ENCODE results near the gene ARID2. TPM values are rescaled to one million over a fixed set of nuclear protein-coding genes. Genes with fewer than 3 reads are reported as not detected.

The ARID2 gene
- total RNA-seq, 4 donors from 2014 or later = 10.5 to 25.0 (median 11.7) TPM

DNA sequence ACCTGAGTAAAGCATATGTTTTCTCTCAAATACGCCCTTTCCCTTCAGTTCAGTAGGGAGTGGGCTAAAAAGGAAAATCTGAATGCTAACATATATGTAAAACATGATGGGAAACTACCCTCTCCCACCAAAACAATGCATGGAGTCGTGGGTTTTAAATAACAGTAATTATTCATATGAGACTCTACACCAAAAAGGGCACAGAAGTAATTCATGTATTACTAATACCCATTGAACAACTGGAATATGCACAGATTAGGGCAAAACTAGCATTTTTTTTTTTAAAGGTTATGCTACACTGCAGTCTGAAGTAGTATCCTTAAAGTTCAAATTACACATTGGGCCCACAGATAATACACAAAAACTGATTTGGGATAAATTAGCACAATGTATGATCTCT lies 8.1 kb upstream of the ARID2 start:
- DNase-seq (no peak), ATAC-seq (no peak)
- intact Hi-C loops (cut with DNase I; ENCODE audit: low total_unique reads) (no loop called here), in situ Hi-C loops (cut with MboI; ENCODE audit: low sequenced_read_pairs in 4 of 4) (no loop called here)
- H3K36me3 ChIP-seq = no peaks in the 10 kb centered on the region
- TF ChIP-seq, protein P1, sequence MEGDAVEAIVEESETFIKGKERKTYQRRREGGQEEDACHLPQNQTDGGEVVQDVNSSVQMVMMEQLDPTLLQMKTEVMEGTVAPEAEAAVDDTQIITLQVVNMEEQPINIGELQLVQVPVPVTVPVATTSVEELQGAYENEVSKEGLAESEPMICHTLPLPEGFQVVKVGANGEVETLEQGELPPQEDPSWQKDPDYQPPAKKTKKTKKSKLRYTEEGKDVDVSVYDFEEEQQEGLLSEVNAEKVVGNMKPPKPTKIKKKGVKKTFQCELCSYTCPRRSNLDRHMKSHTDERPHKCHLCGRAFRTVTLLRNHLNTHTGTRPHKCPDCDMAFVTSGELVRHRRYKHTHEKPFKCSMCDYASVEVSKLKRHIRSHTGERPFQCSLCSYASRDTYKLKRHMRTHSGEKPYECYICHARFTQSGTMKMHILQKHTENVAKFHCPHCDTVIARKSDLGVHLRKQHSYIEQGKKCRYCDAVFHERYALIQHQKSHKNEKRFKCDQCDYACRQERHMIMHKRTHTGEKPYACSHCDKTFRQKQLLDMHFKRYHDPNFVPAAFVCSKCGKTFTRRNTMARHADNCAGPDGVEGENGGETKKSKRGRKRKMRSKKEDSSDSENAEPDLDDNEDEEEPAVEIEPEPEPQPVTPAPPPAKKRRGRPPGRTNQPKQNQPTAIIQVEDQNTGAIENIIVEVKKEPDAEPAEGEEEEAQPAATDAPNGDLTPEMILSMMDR (IDR thresholded peaks at IDR 0.05 in 4 of 5, conservative IDR thresholded peaks at IDR 0.05 in 1 of 5) = no peak
- TF ChIP-seq POLR2A (IDR thresholded peaks at IDR 0.05) = no peak
- no peaks in the 10 kb centered on the region for H3K27me3 ChIP-seq
- peaks cover 33 to 71% of the 10 kb centered on the region in 2 donors for H3K4me1 ChIP-seq
- H3K9me3 ChIP-seq = no peaks in the 10 kb centered on the region
- no peak overlapping the region for H3K27ac ChIP-seq
- no peak overlapping the region for H3K4me3 ChIP-seq

DNA sequence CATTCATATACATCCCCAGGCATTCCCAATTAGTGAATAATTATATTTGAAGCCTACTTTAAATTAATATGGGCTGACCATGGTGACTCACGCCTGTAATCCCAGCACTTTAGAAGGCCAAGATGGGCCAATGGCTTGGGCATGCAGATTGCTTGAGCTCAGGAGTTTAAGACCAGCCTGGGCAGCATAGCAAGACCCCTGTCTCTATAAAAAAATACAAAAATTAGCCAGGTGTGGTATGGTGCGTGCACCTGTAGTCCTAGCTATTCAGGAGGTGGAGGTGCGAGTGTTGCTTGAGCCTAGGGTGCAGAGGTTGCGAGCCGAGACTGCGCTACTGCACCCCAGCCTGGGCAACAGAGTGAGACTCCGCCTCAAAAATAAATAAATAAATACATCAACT lies 7.6 kb upstream of the ARID2 start:
- no peak overlapping the region for H3K4me3 ChIP-seq
- no peak for ATAC-seq
- intact Hi-C loops (cut with DNase I; ENCODE audit: low total_unique reads) = no loop called here
- no peaks in the 10 kb centered on the region for H3K27me3 ChIP-seq
- in situ Hi-C loops (cut with MboI; ENCODE audit: low sequenced_read_pairs in 4 of 4) = no loop called here
- no peaks in the 10 kb centered on the region for H3K36me3 ChIP-seq
- no peak for DNase-seq
- peaks cover 33 to 71% of the 10 kb centered on the region in 2 donors for H3K4me1 ChIP-seq
- H3K9me3 ChIP-seq = no peaks in the 10 kb centered on the region
- no peak overlapping the region for H3K27ac ChIP-seq
- TF ChIP-seq POLR2A (IDR thresholded peaks at IDR 0.05) = no peak
- TF ChIP-seq, protein P1 (IDR thresholded peaks at IDR 0.05 in 4 of 5, conservative IDR thresholded peaks at IDR 0.05 in 1 of 5) = no peak

DNA sequence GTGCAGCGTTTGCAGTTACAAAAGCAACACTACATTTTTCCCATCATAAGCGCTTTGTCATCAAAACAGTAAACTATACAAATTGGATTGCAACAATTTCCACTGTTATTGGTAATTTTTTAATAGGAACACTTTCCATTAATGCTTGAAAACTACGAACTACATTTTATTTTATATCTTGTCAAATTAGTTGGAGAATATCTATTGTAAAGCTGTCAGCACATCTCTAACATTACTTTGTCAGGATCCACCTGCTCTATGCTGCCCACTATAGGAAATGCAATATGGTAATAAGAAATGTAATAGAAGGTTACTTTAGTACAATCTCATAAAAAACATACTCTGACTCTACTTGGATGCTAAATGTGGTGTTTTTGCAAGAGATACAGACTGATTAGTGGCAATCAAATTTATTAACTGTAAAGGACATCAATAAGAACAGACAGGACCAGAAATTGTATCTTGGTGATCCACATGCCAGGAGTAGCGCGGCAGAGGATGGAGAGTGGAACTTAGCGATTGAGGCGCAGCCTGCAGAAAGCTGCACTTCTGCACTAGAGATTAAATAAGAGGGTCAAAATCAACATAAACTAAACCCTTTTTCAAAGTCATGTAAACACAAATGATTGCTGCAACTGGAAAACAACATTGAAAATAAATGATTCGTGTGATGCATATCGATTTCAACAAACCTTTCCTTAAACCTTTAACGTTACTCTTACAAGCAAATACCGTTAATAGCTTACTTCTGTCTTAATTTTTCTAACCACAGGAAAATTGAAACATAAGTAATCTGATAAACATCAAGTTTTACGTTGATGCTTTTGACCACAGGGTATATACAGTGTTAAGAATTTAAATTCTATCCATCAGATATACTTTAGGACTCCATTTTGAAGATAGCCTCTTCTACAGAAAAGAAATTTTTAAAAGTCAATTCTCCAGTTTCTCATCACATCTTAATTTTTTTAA lies 3.6 kb upstream of the ARID2 start:
- H3K27ac ChIP-seq = peak overlapping the region; percentile 98 to 100 (median 98)
- H3K4me3 ChIP-seq = peak overlapping the region; percentile 81 to 91 (median 84)
- ATAC-seq (no peak), DNase-seq (no peak)
- H3K36me3 ChIP-seq = no peaks in the 10 kb centered on the region
- H3K4me1 ChIP-seq = peaks cover 33 to 42% of the 10 kb centered on the region in 2 donors
- no peaks in the 10 kb centered on the region for H3K9me3 ChIP-seq
- TF ChIP-seq, protein P1 (IDR thresholded peaks at IDR 0.05 in 4 of 5, conservative IDR thresholded peaks at IDR 0.05 in 1 of 5) = peak; percentile 44 to 84 (median 70)
- TF ChIP-seq POLR2A (IDR thresholded peaks at IDR 0.05) = no peak
- in situ Hi-C loops (cut with MboI; ENCODE audit: low sequenced_read_pairs in 4 of 4) = loop anchor here in 1 of 4 donors (25.0 kb wide), 1 partner anchor 514 kb away; the partner anchor contains the start of gene ANO6
- H3K27me3 ChIP-seq = no peaks in the 10 kb centered on the region
- intact Hi-C loops (cut with DNase I; ENCODE audit: low total_unique reads) = loop anchor here (2.0 to 5.0 kb wide), 7 partner anchors 54 to 656 kb away; partner anchors contain the start of genes ANO6 and SLC38A1

DNA sequence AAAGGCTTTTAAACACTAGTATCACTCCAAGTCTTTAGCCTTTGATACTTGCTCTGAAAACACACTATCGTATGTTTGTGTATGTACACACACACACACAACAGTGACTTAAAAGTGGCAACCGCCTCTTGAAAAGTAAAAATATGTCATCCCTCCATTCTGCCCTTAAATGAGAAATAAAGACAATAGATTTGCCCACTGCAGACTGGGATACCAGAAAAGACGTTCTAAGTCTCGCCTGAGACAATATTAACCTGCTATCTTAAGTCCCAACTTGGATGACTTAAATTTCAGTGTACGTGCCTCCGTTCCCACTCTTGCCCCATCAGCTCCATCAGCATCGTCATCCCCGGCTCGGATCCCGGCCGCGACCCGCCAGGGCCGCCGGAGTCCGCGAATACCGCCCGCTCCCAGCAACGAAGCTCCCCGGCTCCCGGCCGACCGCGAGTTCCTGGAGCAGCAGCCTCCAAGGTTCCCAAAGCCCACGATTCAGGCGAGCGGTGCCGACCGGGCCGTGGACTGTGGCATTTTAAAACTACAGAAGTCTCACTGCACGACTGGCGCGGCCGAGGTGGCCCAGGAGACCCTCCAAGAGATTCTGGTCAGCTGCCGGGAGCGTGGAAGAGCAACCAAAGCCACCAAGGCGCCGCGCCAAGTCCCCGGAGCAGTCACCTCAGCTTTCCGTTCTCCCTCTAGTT lies 2.8 kb upstream of the ARID2 start:
- peak; percentile 48 to 58 for DNase-seq
- TF ChIP-seq POLR2A (IDR thresholded peaks at IDR 0.05) = peak in 1 of 2 donors; percentile 50
- TF ChIP-seq, protein P1 (IDR thresholded peaks at IDR 0.05 in 4 of 5, conservative IDR thresholded peaks at IDR 0.05 in 1 of 5) = no peak
- in situ Hi-C loops (cut with MboI; ENCODE audit: low sequenced_read_pairs in 4 of 4) (loop anchor here in 1 of 4 donors (25.0 kb wide), 1 partner anchor 514 kb away; the partner anchor contains the start of gene ANO6), intact Hi-C loops (cut with DNase I; ENCODE audit: low total_unique reads) (loop anchor here (2.0 to 5.0 kb wide), 7 partner anchors 54 to 656 kb away; partner anchors contain the start of genes ANO6 and SLC38A1)
- H3K27ac ChIP-seq = peak overlapping the region; percentile 98 to 100 (median 98)
- peaks cover 41 to 46% of the 10 kb centered on the region in 2 donors for H3K4me1 ChIP-seq
- no peaks in the 10 kb centered on the region for H3K9me3 ChIP-seq
- ATAC-seq = peak; percentile 7 to 8
- no peaks in the 10 kb centered on the region for H3K27me3 ChIP-seq
- no peaks in the 10 kb centered on the region for H3K36me3 ChIP-seq
- peak overlapping the region; percentile 81 to 91 (median 84) for H3K4me3 ChIP-seq

All from gastrocnemius medialis (tissue), 4 donors.